ENCODE results near the gene HBB. TPM values are rescaled to one million over a fixed set of nuclear protein-coding genes. Genes with fewer than 3 reads are reported as not detected.

The HBB gene
- total RNA-seq, 1 experiment from 2014 or later = not detected

GRCh38 chr11:5267033-5267563, 40.2 kb upstream of the HBB start:
- no peaks in the 10 kb centered on the region for H3K9me3 ChIP-seq (ENCODE audit: control insufficient read depth, low read depth, low read length)
- H4K5ac ChIP-seq (ENCODE audit: insufficient read length, low read depth, low read length) = no peak overlapping the region
- H3K79me1 ChIP-seq (ENCODE audit: insufficient read depth, low read depth, low read length, poor library complexity, severe bottlenecking) = no peaks in the 10 kb centered on the region
- H2BK12ac ChIP-seq (ENCODE audit: insufficient read length, low read depth, low read length) = no peak overlapping the region
- no peak overlapping the region for H2AK5ac ChIP-seq (ENCODE audit: insufficient read length, low read length)
- Mint-ChIP-seq H3K4me1 (peaks cover 0 to 5% of the 10 kb centered on the region in 2 experiments; a peak in 2 of 4 replicates), H3K27ac (no peak overlapping the region), H3K9me3 (peaks cover 0 to 2% of the 10 kb centered on the region in 2 experiments; a peak in 3 of 5 replicates), H3K27me3 (ENCODE audit: low read depth) (peaks cover 3% of the 10 kb centered on the region), H3K36me3 (ENCODE audit: insufficient read depth in 1 of 3, low read depth in 3 of 3) (no peaks in the 10 kb centered on the region), H3K4me3 (no peak overlapping the region)
- H3K56ac ChIP-seq (ENCODE audit: insufficient read length, low read depth, low read length) = no peak overlapping the region
- H2BK5ac ChIP-seq (ENCODE audit: insufficient read length, low read length) = no peak overlapping the region
- no peak overlapping the region for H3T11ph ChIP-seq (ENCODE audit: low read length)
- H3K9ac ChIP-seq (ENCODE audit: extremely low read depth, insufficient read length, low read length) = no peak overlapping the region
- no peak for TF ChIP-seq CTCF (conservative IDR thresholded peaks at IDR 0.05)
- H2AFZ ChIP-seq (ENCODE audit: low read length) = no peak overlapping the region
- H4K20me1 ChIP-seq (ENCODE audit: control insufficient read depth, insufficient read depth, insufficient read length) = no peaks in the 10 kb centered on the region
- no peaks in the 10 kb centered on the region for H3K79me2 ChIP-seq (ENCODE audit: insufficient read depth, low read length)
- DNase-seq = no peak
- no peak overlapping the region for H3K14ac ChIP-seq (ENCODE audit: insufficient read depth, low read length)
- no peak overlapping the region for H3K27ac ChIP-seq (ENCODE audit: insufficient read length, low read depth, low read length)
- no peak overlapping the region for H3K23ac ChIP-seq (ENCODE audit: insufficient read length, low read depth, low read length)
- H3K4ac ChIP-seq (ENCODE audit: low read depth, low read length) = no peak overlapping the region
- no peaks in the 10 kb centered on the region for H3K23me2 ChIP-seq (ENCODE audit: insufficient read length, low read depth, low read length, poor library complexity, severe bottlenecking)
- no peaks in the 10 kb centered on the region for H3K27me3 ChIP-seq (ENCODE audit: insufficient read depth, low read length)
- no CpG with 5 or more reads among the region's 2 CpGs for WGBS (ENCODE audit: extremely low coverage, insufficient read length, low lambda C conversion rate)
- no peak overlapping the region for H3K4me2 ChIP-seq (ENCODE audit: insufficient read depth, insufficient read length, low read length)
- no peak overlapping the region for H4K91ac ChIP-seq (ENCODE audit: insufficient read length, low read depth, low read length)
- no peak overlapping the region for H2BK15ac ChIP-seq (ENCODE audit: low read depth, low read length)
- no peak overlapping the region for H3K18ac ChIP-seq (ENCODE audit: insufficient read length, low read depth, low read length)
- H3K4me1 ChIP-seq (ENCODE audit: insufficient read depth, low read length) = no peaks in the 10 kb centered on the region
- H2BK120ac ChIP-seq (ENCODE audit: low read depth, low read length, poor library complexity, severe bottlenecking) = no peak overlapping the region
- H2BK20ac ChIP-seq (ENCODE audit: low read depth, low read length, poor library complexity, severe bottlenecking) = no peak overlapping the region
- H4K8ac ChIP-seq (replicated peaks; ENCODE audit: insufficient read length, low read depth, low read length) = no peak overlapping the region

Measured in H9 (cell line).